Endothelial cell of umbilical vein (primary cell): Measurements from ENCODE around the gene TSPAN10. TPM values are rescaled to one million over a fixed set of nuclear protein-coding genes. Genes with fewer than 3 reads are reported as not detected.

Source experiments
- BruUV-seq: library from RNA; stranded (reverse); fragments of 400-500 nt; replicated peaks from 2 replicates; lab custom pipeline; 2021; lab: Mats Ljungman, UMichigan
- CTCF ChIA-PET: fragments of 300-600, 350-600 bp; sonication (Branson Sonifier 250); formaldehyde crosslinking; loops from one replicate; lab custom pipeline; 2021; ENCODE audit warnings: antibody characterized with exemption, inconsistent platforms; lab: Charles Lee
- POLR2A ChIA-PET: fragments of 300-600, 350-600 bp; sonication (Branson Sonifier 250); formaldehyde crosslinking; loops from one replicate; lab custom pipeline; 2021; ENCODE audit warnings: antibody characterized with exemption, inconsistent platforms; lab: Charles Lee
- DNase-seq: peaks from one replicate; pipeline ENCODE4 v3.0.0-alpha.2; 2011; ENCODE audit warnings: low read depth, low spot score
- FAIRE-seq: peaks from 2 replicates; lab custom pipeline; 2011; peaks lifted over from hg19 to GRCh38; lab: Jason Lieb, UNC
- H2AFZ ChIP-seq: 2 replicates; pipeline ENCODE4 v1.6.0; 2012; ENCODE audit warnings: low read depth, low read length, control low read depth, inconsistent platforms
- H3K27ac ChIP-seq: 2 replicates; pipeline ENCODE4 v1.5.1; 2011; ENCODE audit warnings: low read depth, mild to moderate bottlenecking, control low read depth, low read length, moderate library complexity; ENCODE audit not compliant: insufficient read depth
- H3K27me3 ChIP-seq, 2 experiments: 2 replicates each; pipeline versions ENCODE4 v1.6.0 to v1.6.1; 2011; ENCODE audit warnings: low read length in 2 of 2, mixed read lengths in 1 of 2; ENCODE audit not compliant: control insufficient read depth in 2 of 2, insufficient read depth in 2 of 2
- H3K36me3 ChIP-seq, 2 experiments: 2 replicates in 1 of 2; 3 replicates in 1 of 2; pipeline ENCODE4 v1.5.1; 2011; ENCODE audit warnings: low read length in 2 of 2, mild to moderate bottlenecking in 1 of 2, moderate library complexity in 1 of 2; ENCODE audit not compliant: control insufficient read depth in 2 of 2, insufficient read depth in 2 of 2; ENCODE audit errors: extremely low read depth in 1 of 2
- H3K4me1 ChIP-seq: 3 replicates; pipeline ENCODE4 v1.5.1; 2011; ENCODE audit warnings: mild to moderate bottlenecking, low read length; ENCODE audit not compliant: control insufficient read depth, insufficient read depth; ENCODE audit errors: extremely low read depth
- H3K4me2 ChIP-seq: 2 replicates; pipeline ENCODE4 v1.6.1; 2011; ENCODE audit warnings: low read length, control low read depth, mixed read lengths; ENCODE audit not compliant: insufficient read depth
- H3K4me3 ChIP-seq, 3 experiments: fragments of 200-600 bp in 1 of 3; sonication (generic), shearing (Covaris generic) in 1 of 3; replicated peaks in 1 of 3; 2 replicates each; pipeline ENCODE4 v1.5.1; 2011 to 2016; ENCODE audit warnings: control low read depth in 3 of 3, low read length in 3 of 3, mild to moderate bottlenecking in 2 of 3, inconsistent platforms in 1 of 3, low read depth in 1 of 3, moderate library complexity in 1 of 3; ENCODE audit not compliant: insufficient read depth in 1 of 3
- H3K79me2 ChIP-seq: 2 replicates; pipeline ENCODE4 v1.6.0; 2012; ENCODE audit warnings: low read length, inconsistent platforms; ENCODE audit not compliant: control insufficient read depth, insufficient read depth
- H3K9ac ChIP-seq: replicated peaks from 2 replicates; pipeline ENCODE3; 2011; ENCODE audit warnings: low read length, control low read depth; ENCODE audit not compliant: insufficient read depth; ENCODE audit errors: extremely low read depth
- H3K9me1 ChIP-seq: replicated peaks from 3 replicates; pipeline ENCODE4 v1.6.0; 2011; ENCODE audit warnings: mild to moderate bottlenecking, low read length; ENCODE audit not compliant: control insufficient read depth, insufficient read depth; ENCODE audit errors: extremely low read depth
- H3K9me3 ChIP-seq: replicated peaks from 2 replicates; pipeline ENCODE4 v1.5.1; 2012; ENCODE audit warnings: low read length, inconsistent platforms; ENCODE audit not compliant: control insufficient read depth, insufficient read depth
- H4K20me1 ChIP-seq: replicated peaks from 2 replicates; pipeline ENCODE3; 2011; ENCODE audit warnings: mild to moderate bottlenecking, low read length; ENCODE audit not compliant: control insufficient read depth, insufficient read depth; ENCODE audit errors: extremely low read depth
- CTCF ChIP-seq, 2 donors: IDR thresholded peaks; 1 replicate in 1 of 2; 2 replicates in 1 of 2; pipeline ENCODE4 v1.5.1; 2011; ENCODE audit warnings: low read length in 2 of 2, mild to moderate bottlenecking in 2 of 2, moderate library complexity in 2 of 2, control low read depth in 1 of 2, inconsistent platforms in 1 of 2, low read depth in 1 of 2; ENCODE audit not compliant: insufficient read depth in 1 of 2; ENCODE audit errors: extremely low read depth in 1 of 2
- POLR2A ChIP-seq: IDR thresholded peaks from 2 replicates; pipeline ENCODE4 v1.6.1; 2012; ENCODE audit warnings: low read depth, mild to moderate bottlenecking, control low read depth, low read length
- dilution Hi-C: fragments of 300-500 bp; cut with MboI; formaldehyde crosslinking; loops from one replicate; pipeline ENCODE4 v1.15.0; 2019; ENCODE audit warnings: low sequenced_read_pairs; ENCODE audit not compliant: extremely low pct_ligation_motif_present
- intact Hi-C: fragments of 100-400 bp; cut with micrococcal nuclease; formaldehyde crosslinking; loops from one replicate; pipeline ENCODE4 v1.10.0; 2022
- microRNA-seq: library from miRNA; unstranded; fragments of <30 nt; microRNA quantifications from one replicate; pipeline ENCODE4 v1.2.0, GENCODE V29; 2021; ENCODE audit warnings: borderline number of aligned reads, borderline replicate concordance
- polyA plus RNA-seq, 4 experiments: library from polyadenylated mRNA; depleted of rRNA in 3 of 4; stranded (reverse) in 3 of 4; unstranded in 1 of 4; fragments of >200 nt; gene quantifications; 2 replicates each; pipeline versions ENCODE4 v1.2.1 to v1.2.3, GENCODE V29; 2011 to 2012; ENCODE audit warnings: missing spikeins in 1 of 4
- small RNA-seq: library from RNA; depleted of rRNA; stranded (forward); fragments of <200 nt; gene quantifications from one replicate; pipeline ENCODE3, GENCODE V24; 2012; ENCODE audit warnings: low replicate concordance, low read depth; ENCODE audit not compliant: insufficient read depth, insufficient read length
- total RNA-seq: library from RNA; stranded (reverse); gene quantifications from 2 replicates; pipeline ENCODE4 v1.2.3, GENCODE V29; 2021

TSPAN10 gene
- total and polyA plus RNA-seq, 2 donors (not counting 3 experiments of a cell fraction or from before 2014, with no cell fraction given): 0.91 to 1.1 TPM

- dilution Hi-C loops: no loop called here
- Histone ChIP-seq H3K4me1 (peaks cover 10% of the 10 kb centered on the region), H3K9me3 (no peaks in the 10 kb centered on the region), H3K27ac (no peak overlapping the region), H3K9ac (no peak overlapping the region), H4K20me1 (no peaks in the 10 kb centered on the region), H3K9me1 (no peaks in the 10 kb centered on the region), H3K36me3 (peaks cover 17 to 65% of the 10 kb centered on the region in 2 experiments), H3K27me3 (no peaks in the 10 kb centered on the region), H3K4me3 (no peak overlapping the region), H3K4me2 (no peak overlapping the region), H2AFZ (no peak overlapping the region), H3K79me2 (peaks cover 34% of the 10 kb centered on the region)
- no peak for FAIRE-seq
- no peak for DNase-seq
- CTCF ChIA-PET: no interaction called here
- BruUV-seq: no TSS peak
- POLR2A ChIA-PET: no interaction called here
- intact Hi-C loops: no loop called here
- TF ChIP-seq CTCF (IDR thresholded peaks at IDR 0.05; ENCODE audit: extremely low read depth in 1 of 2, insufficient read depth in 1 of 2, low read depth in 1 of 2, low read length in 2 of 2): no peak
- TF ChIP-seq POLR2A: no peak
Measured at GRCh38 chr17:81697261-81698044, 60.5 kb downstream of the TSPAN10 start.

Small RNA genes lying within 50 kb of the gene (microRNA-seq; reads per million reads assigned to microRNA genes)
- not detected for gene MIR6786

Small RNA genes lying within 50 kb of the gene (small RNA-seq; reads per million reads assigned to genes)
- not detected for gene MIR6786

Other genes starting within 250 kb of the TSPAN10 start
- gene BAHCC1, start 241.7 kb upstream of the TSPAN10 start, total RNA-seq: 10.3 and 11.6 TPM in 2 replicates
- 4.7 and 7.1 TPM in 2 replicates for gene BAHCC1, start 241.7 kb upstream of the TSPAN10 start, polyA plus RNA-seq
- gene ACTG1, start 124.4 kb upstream of the TSPAN10 start, total RNA-seq: 6,127 and 6,180 TPM in 2 replicates
- 7,850 and 10,663 TPM in 2 replicates for gene ACTG1, start 124.4 kb upstream of the TSPAN10 start, polyA plus RNA-seq
- gene FSCN2, start 108.8 kb upstream of the TSPAN10 start, total RNA-seq: 0.58 and 0.71 TPM in 2 replicates
- 0.32 and 0.46 TPM in 2 replicates for gene FSCN2, start 108.8 kb upstream of the TSPAN10 start, polyA plus RNA-seq
- 50.2 and 54.3 TPM in 2 replicates for gene FAAP100, start 84.8 kb upstream of the TSPAN10 start, total RNA-seq
- 35.4 and 40.4 TPM in 2 replicates for gene FAAP100, start 84.8 kb upstream of the TSPAN10 start, polyA plus RNA-seq
- gene NPLOC4, start 84 bp upstream of the TSPAN10 start, total RNA-seq: 150 and 160 TPM in 2 replicates
- gene NPLOC4, start 84 bp upstream of the TSPAN10 start, polyA plus RNA-seq: 175 and 181 TPM in 2 replicates
- 1.4 and 1.8 TPM in 2 replicates for gene PDE6G, start 19.3 kb downstream of the TSPAN10 start, total RNA-seq
- gene PDE6G, start 19.3 kb downstream of the TSPAN10 start, polyA plus RNA-seq: 3.7 and 5.1 TPM in 2 replicates
- 18.5 and 20.1 TPM in 2 replicates for gene OXLD1, start 29.4 kb downstream of the TSPAN10 start, total RNA-seq
- gene OXLD1, start 29.4 kb downstream of the TSPAN10 start, polyA plus RNA-seq: 35.2 and 47.6 TPM in 2 replicates
- 32.2 and 32.7 TPM in 2 replicates for gene CCDC137, start 29.5 kb downstream of the TSPAN10 start, total RNA-seq
- 12.9 and 18.1 TPM in 2 replicates for gene CCDC137, start 29.5 kb downstream of the TSPAN10 start, polyA plus RNA-seq
- 40.5 and 41.4 TPM in 2 replicates for gene ARL16, start 46.6 kb downstream of the TSPAN10 start, total RNA-seq
- 55.5 and 71.7 TPM in 2 replicates for gene ARL16, start 46.6 kb downstream of the TSPAN10 start, polyA plus RNA-seq
- gene HGS, start 46.8 kb downstream of the TSPAN10 start, total RNA-seq: 150 and 166 TPM in 2 replicates
- 191 and 229 TPM in 2 replicates for gene HGS, start 46.8 kb downstream of the TSPAN10 start, polyA plus RNA-seq
- gene MRPL12, start 66.2 kb downstream of the TSPAN10 start, total RNA-seq: 89.2 and 91.9 TPM in 2 replicates
- 99.9 and 126 TPM in 2 replicates for gene MRPL12, start 66.2 kb downstream of the TSPAN10 start, polyA plus RNA-seq
- 16.7 and 17.2 TPM in 2 replicates for gene SLC25A10, start 75.1 kb downstream of the TSPAN10 start, total RNA-seq
- 16.7 and 22.4 TPM in 2 replicates for gene SLC25A10, start 75.1 kb downstream of the TSPAN10 start, polyA plus RNA-seq
- not detected in 2 replicates for gene GCGR, start 167.0 kb downstream of the TSPAN10 start, total RNA-seq
- not detected in 2 replicates for gene GCGR, start 167.0 kb downstream of the TSPAN10 start, polyA plus RNA-seq
- 121 and 129 TPM in 2 replicates for gene MCRIP1, start 196.1 kb downstream of the TSPAN10 start, total RNA-seq
- 205 and 281 TPM in 2 replicates for gene MCRIP1, start 196.1 kb downstream of the TSPAN10 start, polyA plus RNA-seq
- gene PPP1R27, start 197.9 kb downstream of the TSPAN10 start, total RNA-seq: not detected in 2 replicates
- gene PPP1R27, start 197.9 kb downstream of the TSPAN10 start, polyA plus RNA-seq: not detected in 2 replicates
- 872 and 988 TPM in 2 replicates for gene P4HB, start 223.3 kb downstream of the TSPAN10 start, total RNA-seq
- 156 and 201 TPM in 2 replicates for gene P4HB, start 223.3 kb downstream of the TSPAN10 start, polyA plus RNA-seq
- 617 and 645 TPM in 2 replicates for gene ARHGDIA, start 234.1 kb downstream of the TSPAN10 start, total RNA-seq
- 358 and 487 TPM in 2 replicates for gene ARHGDIA, start 234.1 kb downstream of the TSPAN10 start, polyA plus RNA-seq